ENCODE data around the gene MAPK8IP3.
"Not testable (repeated sequence)": the region's sequence is repeated elsewhere in the genome, so short reads cannot be mapped to it uniquely, and the experiment has no call there.

MAPK8IP3 gene

GRCh38 chr16:1713933-1714332 lies 7.9 kb downstream of the MAPK8IP3 start:
- FAIRE-seq, result no peak

GRCh38 chr16:1715220-1715619 lies 9.2 kb downstream of the MAPK8IP3 start:
- no peak for FAIRE-seq

- FAIRE-seq, result not testable (repeated sequence)
Measured at GRCh38 chr16:1718236-1718635, 12.2 kb downstream of the MAPK8IP3 start.

- FAIRE-seq, result not testable (repeated sequence)
Measured at GRCh38 chr16:1719559-1720229, 13.7 kb downstream of the MAPK8IP3 start.

GRCh38 chr16:1721372-1721771 lies 15.4 kb downstream of the MAPK8IP3 start:
- FAIRE-seq, result no peak

GRCh38 chr16:1723450-1724147 lies 17.6 kb downstream of the MAPK8IP3 start:
- FAIRE-seq, result no peak

- FAIRE-seq, result no peak
Measured at GRCh38 chr16:1724491-1724890, 18.5 kb downstream of the MAPK8IP3 start.

GRCh38 chr16:1726661-1727502 lies 20.9 kb downstream of the MAPK8IP3 start:
- no peak for FAIRE-seq

GRCh38 chr16:1727651-1728624 lies 21.9 kb downstream of the MAPK8IP3 start:
- FAIRE-seq, result no peak

- FAIRE-seq, result no peak
Measured at GRCh38 chr16:1729026-1729425, 23.0 kb downstream of the MAPK8IP3 start.

GRCh38 chr16:1729445-1729844 lies 23.4 kb downstream of the MAPK8IP3 start:
- no peak for FAIRE-seq

GRCh38 chr16:1731073-1731472 lies 25.1 kb downstream of the MAPK8IP3 start:
- FAIRE-seq, result no peak

GRCh38 chr16:1731603-1732002 lies 25.6 kb downstream of the MAPK8IP3 start:
- FAIRE-seq, result no peak

GRCh38 chr16:1732071-1732470 lies 26.1 kb downstream of the MAPK8IP3 start:
- no peak for FAIRE-seq

GRCh38 chr16:1732551-1732987 lies 26.6 kb downstream of the MAPK8IP3 start:
- not testable (repeated sequence) for FAIRE-seq

- no peak for FAIRE-seq
Measured at GRCh38 chr16:1734123-1734522, 28.1 kb downstream of the MAPK8IP3 start.

GRCh38 chr16:1734816-1735215 lies 28.8 kb downstream of the MAPK8IP3 start:
- no peak for FAIRE-seq

GRCh38 chr16:1740234-1740633 lies 34.2 kb downstream of the MAPK8IP3 start:
- no peak for FAIRE-seq

GRCh38 chr16:1740781-1741490 lies 34.9 kb downstream of the MAPK8IP3 start:
- FAIRE-seq, result no peak

- FAIRE-seq, result no peak
Measured at GRCh38 chr16:1741553-1742165, 35.7 kb downstream of the MAPK8IP3 start.

All from islet of Langerhans (tissue), 1 donor.